Renal cortical epithelial cell (primary cell): ENCODE measurements around the gene ERO1A. TPM values are rescaled to one million over a fixed set of nuclear protein-coding genes. Genes with fewer than 3 reads are reported as not detected.

Experiments
- DNase-seq: peaks from one replicate; pipeline ENCODE4 v3.0.0-alpha.2; 2011; ENCODE audit warnings: low read depth
- total RNA-seq: library from RNA; depleted of rRNA; stranded (reverse); fragments of >200 nt; gene quantifications from 2 replicates; pipeline ENCODE4 v1.2.3, GENCODE V29; 2014

Gene ERO1A
- total RNA-seq, 1 donor from 2014 or later = 104 TPM

DNA sequence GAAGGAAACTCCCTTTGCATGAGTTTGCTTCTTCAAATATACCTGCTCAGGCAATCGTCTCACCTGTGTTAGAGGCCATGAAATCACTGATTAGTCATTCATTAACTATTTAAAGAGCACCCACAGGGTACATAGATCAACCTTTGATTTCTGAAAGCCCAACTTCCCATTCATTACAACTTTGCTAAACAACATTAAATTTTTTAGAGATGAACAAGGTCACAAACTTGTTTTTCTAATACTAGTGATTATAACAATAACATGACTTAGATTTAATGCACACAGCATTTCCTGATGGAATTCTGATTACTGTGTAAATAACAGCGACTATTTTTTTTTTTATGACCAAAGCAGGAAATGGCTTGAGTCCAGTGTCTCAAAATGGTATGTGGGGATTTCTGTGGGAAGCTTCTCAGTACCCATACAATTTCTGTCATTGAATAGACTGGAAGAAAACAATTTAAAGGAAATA lies 5.4 kb upstream of the ERO1A start:
- peak; percentile 83 for DNase-seq

DNA sequence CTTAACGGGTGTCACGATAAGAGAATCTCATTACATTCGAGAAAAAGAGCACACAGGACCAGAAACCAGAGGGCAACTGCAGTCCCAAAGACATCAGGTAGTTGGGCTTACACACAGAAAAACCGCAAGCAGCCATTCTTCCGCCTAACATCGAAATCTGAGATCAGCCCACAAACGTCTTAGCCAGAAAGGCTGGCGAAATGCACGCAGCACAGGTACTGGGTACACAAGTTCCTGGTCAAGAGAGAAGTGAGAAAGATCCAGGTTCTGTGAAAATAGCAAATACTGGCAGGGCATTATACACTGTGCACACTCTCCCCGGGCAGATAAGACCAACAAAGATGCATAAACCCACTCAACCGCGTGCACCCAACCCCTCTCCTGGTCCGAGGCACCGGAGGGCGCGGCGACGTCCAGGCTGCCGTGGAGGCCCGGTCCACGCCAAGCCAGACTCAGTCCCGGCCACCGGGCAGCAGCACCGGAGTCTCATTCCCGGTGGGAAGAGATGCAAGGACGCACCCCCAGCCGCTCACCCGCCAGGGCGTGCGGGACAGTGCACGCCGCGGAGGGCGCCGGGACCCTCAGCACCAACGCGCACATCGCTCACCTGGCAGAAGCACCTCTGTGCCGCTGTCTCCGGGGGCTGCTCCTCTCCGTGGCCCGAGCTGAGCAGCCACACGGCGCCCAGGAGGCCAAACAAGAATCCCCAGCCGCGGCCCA lies 437 bp downstream of the ERO1A start:
- peak; percentile 64 for DNase-seq

GRCh38 chr14:52693532-52693931 lies 1.8 kb downstream of the ERO1A start:
- DNase-seq = no peak

GRCh38 chr14:52693036-52693435 lies 2.3 kb downstream of the ERO1A start:
- no peak for DNase-seq

DNA sequence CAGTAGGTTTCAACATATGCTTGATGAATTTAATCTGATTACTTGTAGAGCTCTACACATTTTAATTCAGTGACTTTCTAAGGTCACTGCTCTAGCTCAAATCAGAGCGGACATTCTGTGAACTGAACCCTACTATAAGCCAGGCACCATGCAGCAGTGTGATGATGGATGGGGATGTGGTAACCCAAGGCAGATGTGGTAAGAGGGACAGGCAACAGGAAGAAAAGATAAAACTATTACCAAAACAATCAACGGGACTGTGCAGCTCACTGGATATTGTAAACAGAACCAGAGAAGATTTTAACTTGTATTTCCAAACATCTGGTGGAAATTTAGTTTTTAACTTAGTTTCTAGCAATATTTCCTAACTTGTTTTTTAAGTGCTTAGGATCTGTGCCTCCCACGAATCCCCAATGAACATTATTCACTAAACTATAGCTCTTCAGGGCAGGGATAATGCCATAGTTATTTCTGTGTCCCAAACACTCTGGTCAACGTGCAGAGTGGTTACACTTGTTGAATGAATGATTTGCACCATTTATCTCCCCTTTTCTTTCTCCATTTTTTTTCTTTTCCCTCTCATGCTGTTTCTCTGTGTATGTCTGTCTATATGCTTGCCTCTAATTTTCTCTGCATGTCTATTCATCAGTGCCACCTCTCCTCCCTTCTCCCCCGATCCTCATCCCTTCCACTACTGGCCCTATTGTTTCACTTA lies 3.0 kb downstream of the ERO1A start:
- DNase-seq = no peak

DNA sequence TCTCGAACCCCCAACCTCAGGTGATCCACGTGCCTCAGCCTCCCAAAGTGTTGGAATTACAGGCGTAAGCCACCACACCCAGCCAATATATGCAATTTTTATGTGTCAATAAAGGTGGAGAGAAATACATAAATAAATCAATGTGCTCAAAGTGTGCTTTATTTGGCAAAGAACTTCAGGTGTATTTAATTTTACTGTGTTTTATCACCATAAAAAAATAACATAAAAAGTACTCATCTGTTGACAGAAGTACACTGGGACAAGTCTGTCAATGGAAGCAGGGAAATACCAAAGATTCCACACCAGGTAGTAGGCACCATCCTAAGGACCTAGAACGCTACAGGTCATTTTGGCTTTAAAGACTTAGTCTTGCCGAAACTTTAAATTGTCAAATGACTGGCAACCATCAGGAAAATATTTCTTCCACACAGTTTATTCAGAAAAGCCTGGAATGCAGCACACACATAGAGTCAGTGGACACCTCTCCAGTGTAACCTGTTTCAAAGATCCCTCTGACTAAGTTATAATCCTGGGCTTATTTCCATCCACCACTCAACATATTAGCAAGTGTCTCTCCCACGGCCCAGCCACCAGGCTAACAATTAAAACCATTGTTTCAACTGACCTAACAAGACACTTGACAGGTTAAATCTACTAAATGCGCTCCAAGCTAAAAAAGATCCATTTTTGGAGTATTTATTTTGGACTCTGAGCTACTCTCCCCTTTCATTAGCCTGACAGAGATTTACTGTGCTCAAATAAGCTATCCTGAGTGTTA lies 4.2 kb downstream of the ERO1A start:
- no peak for DNase-seq

- DNase-seq = no peak
These were observed 9.2 kb downstream of the ERO1A start for GRCh38 chr14:52686176-52686575.

GRCh38 chr14:52683985-52684520 lies 11.3 kb downstream of the ERO1A start:
- no peak for DNase-seq

DNA sequence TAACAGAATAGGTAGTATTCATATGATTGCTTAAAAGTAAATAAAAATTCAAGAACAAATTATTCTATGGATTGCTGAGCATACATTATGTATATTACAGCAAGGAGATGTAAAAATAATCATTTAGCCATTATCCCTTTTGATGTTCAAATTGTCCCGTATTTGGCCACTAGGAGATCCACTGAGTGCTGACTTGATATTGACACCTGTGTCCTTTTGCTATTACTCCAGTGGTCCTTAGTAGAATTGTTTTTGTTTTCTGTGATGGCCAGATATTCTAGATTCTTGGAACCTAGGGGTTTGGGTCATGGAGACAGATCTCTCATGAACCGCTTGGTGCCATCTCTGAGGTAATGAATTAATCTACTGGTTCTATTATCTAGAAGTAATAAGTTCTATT lies 16.8 kb downstream of the ERO1A start:
- DNase-seq = no peak

GRCh38 chr14:52663850-52664249 lies 31.5 kb downstream of the ERO1A start:
- DNase-seq = no peak

GRCh38 chr14:52661314-52661713 lies 34.0 kb downstream of the ERO1A start:
- DNase-seq = no peak

DNA sequence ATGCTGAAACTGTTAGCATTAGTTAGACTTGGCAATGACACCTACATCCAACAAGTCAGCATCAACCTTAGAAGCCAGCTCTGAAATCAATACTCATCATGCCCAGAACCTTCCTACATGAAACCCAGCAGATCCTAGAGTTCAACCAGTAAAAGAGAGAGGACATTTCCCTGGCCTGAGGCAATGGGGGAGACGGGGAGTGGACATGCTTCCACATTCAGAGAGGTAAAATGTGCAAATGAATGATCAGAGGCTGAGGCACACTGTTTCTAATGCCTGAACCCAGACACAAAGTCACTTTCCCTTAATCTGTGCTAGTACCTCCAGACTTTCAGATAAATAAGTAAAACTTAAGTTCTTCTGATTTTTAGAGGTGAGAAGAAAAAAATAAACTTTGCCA lies 34.5 kb downstream of the ERO1A start:
- DNase-seq = no peak

- DNase-seq = no peak
These were observed 35.0 kb downstream of the ERO1A start for GRCh38 chr14:52660325-52660724.

DNA sequence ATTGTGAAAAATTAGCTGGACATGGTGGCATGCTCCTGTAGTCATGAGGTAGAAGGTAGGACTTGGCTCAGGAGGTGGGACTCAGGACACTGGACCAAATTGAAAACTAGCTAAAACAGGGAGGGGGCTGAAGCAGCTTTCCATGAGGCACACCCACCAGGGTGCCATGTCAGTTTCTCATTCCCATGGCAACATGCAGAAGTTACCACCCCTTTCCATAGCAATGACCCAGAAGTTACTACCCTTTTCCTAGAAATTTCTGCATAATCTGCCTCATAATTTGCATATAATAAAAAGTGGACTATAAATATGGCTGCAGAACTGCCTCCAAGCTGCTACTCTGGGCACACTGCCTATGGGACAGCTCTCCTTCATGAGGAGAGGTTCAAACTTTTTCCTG lies 38.5 kb downstream of the ERO1A start:
- DNase-seq = no peak

DNA sequence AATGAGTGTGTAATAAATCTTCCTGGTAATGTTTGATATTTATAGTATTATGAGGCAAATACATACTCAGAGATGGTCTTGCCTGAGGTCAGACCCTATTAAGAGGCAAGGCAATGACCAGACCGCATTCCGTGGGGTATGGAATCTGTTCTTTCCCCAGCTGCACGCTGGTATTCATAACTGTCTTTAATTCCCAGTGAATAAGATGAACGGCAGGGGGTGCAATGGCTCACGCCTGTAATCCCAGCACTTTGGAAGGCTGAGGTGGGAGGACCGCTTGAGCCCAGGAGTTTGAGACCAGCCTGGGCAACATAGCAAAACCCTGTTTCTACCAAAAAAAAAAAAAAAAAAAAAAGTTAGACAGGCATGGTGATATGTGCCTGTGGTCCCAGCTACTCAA lies 44.6 kb downstream of the ERO1A start:
- DNase-seq = no peak

DNA sequence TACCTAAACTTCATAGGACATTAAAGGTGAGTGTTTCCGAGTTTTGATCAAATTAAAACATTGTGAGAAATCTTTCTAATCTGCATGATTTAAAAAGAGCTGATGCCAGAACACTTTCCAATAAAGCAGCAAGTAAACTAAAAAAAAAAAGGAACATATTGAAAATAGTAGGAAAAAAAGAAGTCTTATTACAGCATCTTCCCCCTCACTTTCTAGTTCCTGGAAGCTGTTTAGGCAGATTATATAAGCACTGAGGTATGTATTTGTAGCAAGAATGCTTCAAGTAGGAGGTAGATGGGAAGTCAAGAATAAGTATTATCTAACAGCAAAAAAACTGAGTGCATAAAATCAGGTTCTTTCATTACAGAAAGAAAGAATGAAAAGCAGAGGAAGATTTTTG lies 45.8 kb downstream of the ERO1A start:
- no peak for DNase-seq

- no peak for DNase-seq
These were observed 53.6 kb downstream of the ERO1A start for GRCh38 chr14:52641745-52642144.

- DNase-seq = no peak
These were observed 55.2 kb downstream of the ERO1A start for GRCh38 chr14:52640137-52640536.

DNA sequence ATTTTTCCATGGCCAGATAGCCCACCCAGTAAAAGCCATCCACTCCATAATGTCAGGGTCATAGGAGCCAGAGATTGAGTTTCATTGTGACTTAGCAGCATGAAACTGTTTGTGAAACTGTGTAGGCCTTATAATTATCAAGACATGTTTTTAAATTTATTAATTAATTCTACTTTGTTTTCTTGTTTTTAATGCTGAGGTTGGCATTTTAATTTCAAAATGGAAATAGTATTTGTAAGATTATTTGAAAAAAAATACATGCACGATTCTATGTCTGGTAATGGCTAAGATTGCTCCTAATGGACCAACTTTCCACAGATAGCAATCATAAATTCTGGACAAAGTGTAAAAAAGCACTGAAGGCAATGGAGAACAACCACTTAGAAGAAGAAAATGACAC lies 75.7 kb downstream of the ERO1A start:
- no peak for DNase-seq

DNA sequence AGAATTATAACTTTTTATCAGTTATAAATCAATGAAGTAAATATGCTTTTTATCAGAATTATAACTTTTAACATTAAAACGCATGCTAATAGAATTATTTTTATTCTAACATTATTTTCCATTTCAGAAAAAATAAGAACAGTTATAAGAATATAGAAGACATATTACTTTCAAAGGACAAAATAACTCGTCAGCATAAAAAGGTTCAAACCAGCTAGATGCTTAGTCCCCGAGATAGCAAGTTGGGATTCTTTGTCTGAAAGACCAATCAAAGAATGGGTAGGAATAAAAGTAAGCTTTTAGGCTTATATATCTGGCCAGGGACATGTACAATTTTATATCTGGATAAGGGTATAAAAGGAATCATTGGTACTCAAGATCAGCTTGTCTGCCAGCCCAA lies 76.8 kb downstream of the ERO1A start:
- DNase-seq = no peak

GRCh38 chr14:52610187-52610586 lies 85.2 kb downstream of the ERO1A start:
- DNase-seq = no peak

DNA sequence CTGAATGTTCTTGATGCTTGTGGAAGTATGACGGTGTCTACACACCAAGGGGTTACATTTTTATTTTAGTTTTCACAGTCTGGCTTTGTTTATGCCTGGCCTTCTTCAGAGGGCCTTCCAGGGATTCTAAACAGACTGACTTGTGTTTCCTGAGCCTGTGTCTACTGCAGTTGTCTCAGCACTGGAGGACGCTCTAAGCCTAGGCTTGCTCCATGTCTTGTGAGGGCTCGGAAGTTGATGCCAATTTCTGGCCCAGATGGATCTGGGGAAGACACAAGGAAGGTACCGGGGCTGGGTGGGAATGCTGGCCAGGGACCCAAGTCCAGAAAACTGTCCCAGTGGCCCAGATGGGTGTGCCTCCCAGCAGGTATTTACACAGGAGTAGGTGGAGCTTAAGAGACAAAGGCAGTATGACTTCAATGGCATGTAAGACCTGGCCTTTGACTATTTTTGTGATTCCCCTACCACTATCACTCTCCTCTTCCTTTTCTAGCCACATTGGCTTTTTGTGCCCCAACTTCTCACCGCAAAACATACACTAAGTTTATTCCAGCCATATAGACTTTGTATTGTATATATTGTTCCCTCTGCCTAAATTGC lies 85.8 kb downstream of the ERO1A start:
- DNase-seq = no peak
